ENCODE results near the gene PTGIS. TPM values are rescaled to one million over a fixed set of nuclear protein-coding genes. Genes with fewer than 3 reads are reported as not detected.

The PTGIS gene
- total and polyA plus RNA-seq, 2 donors (not counting 3 experiments of a cell fraction or from before 2014, with no cell fraction given) = 6.2 to 11.8 TPM

DNA sequence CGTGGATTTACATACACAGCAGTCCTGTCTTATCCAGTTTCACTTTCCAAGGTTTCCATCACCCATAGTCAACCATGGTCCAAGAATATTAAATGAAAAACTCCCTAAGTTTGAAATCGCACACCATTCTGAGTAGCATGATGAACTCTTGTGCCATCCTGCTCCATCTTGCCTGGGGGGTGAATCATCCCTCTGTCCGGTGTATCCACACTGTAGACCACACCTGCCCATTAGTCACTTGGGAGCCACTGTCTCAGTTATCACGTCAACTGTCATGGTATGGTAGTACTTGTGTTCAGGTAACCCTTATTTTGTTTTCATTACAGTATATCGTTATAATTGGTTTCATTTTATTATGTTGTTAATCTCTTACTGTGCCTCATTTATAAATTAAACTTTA is 38.5 kb downstream of the PTGIS start:
- FAIRE-seq (no peak), DNase-seq (ENCODE audit: low read depth, low spot score) (no peak)
- POLR2A ChIA-PET = no interaction called here
- no peaks in the 10 kb centered on the region for H3K79me2 ChIP-seq (ENCODE audit: control insufficient read depth, insufficient read depth, low read length)
- no peaks in the 10 kb centered on the region for H3K4me1 ChIP-seq (ENCODE audit: control insufficient read depth, extremely low read depth, insufficient read depth, low read length)
- dilution Hi-C loops (cut with MboI; ENCODE audit: extremely low pct_ligation_motif_present, low sequenced_read_pairs) (no loop called here), intact Hi-C loops (cut with micrococcal nuclease) (no loop called here)
- H3K27ac ChIP-seq (ENCODE audit: insufficient read depth, low read depth, low read length) = no peak overlapping the region
- H3K9me3 ChIP-seq (replicated peaks; ENCODE audit: control insufficient read depth, insufficient read depth, low read length) = no peaks in the 10 kb centered on the region
- H3K9me1 ChIP-seq (replicated peaks; ENCODE audit: control insufficient read depth, extremely low read depth, insufficient read depth, low read length) = no peaks in the 10 kb centered on the region
- CTCF ChIA-PET = no interaction called here
- H3K4me3 ChIP-seq (replicated peaks in 1 of 3; ENCODE audit: insufficient read depth in 1 of 3, low read depth in 1 of 3, low read length in 3 of 3) = no peak overlapping the region
- no peak for TF ChIP-seq POLR2AphosphoS5 (IDR thresholded peaks at IDR 0.05; ENCODE audit: insufficient read depth, low read depth, low read length)
- TF ChIP-seq MYC (IDR thresholded peaks at IDR 0.05; ENCODE audit: low read depth, low read length) = no peak
- no peak for TF ChIP-seq JUN (IDR thresholded peaks at IDR 0.05; ENCODE audit: borderline replicate concordance, insufficient read depth, insufficient read length, low read depth)
- TF ChIP-seq, protein P1, sequence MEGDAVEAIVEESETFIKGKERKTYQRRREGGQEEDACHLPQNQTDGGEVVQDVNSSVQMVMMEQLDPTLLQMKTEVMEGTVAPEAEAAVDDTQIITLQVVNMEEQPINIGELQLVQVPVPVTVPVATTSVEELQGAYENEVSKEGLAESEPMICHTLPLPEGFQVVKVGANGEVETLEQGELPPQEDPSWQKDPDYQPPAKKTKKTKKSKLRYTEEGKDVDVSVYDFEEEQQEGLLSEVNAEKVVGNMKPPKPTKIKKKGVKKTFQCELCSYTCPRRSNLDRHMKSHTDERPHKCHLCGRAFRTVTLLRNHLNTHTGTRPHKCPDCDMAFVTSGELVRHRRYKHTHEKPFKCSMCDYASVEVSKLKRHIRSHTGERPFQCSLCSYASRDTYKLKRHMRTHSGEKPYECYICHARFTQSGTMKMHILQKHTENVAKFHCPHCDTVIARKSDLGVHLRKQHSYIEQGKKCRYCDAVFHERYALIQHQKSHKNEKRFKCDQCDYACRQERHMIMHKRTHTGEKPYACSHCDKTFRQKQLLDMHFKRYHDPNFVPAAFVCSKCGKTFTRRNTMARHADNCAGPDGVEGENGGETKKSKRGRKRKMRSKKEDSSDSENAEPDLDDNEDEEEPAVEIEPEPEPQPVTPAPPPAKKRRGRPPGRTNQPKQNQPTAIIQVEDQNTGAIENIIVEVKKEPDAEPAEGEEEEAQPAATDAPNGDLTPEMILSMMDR (IDR thresholded peaks at IDR 0.05; ENCODE audit: extremely low read depth in 1 of 2, insufficient read depth in 1 of 2, low read depth in 1 of 2, low read length in 2 of 2) = no peak
- TF ChIP-seq, protein P2, sequence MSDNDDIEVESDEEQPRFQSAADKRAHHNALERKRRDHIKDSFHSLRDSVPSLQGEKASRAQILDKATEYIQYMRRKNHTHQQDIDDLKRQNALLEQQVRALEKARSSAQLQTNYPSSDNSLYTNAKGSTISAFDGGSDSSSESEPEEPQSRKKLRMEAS (IDR thresholded peaks at IDR 0.05; ENCODE audit: insufficient read depth, insufficient read length) = no peak
- no peak for TF ChIP-seq FOS (IDR thresholded peaks at IDR 0.05; ENCODE audit: borderline replicate concordance, insufficient read depth, low read length)
- TF ChIP-seq GATA2 (IDR thresholded peaks at IDR 0.05; ENCODE audit: insufficient read depth, insufficient read length, low read depth, low read length) = no peak
- no peak for TF ChIP-seq EZH2 (IDR thresholded peaks at IDR 0.05; ENCODE audit: borderline replicate concordance, low read depth, low read length, severe bottlenecking)
- no peak for TF ChIP-seq POLR2A (IDR thresholded peaks at IDR 0.05; ENCODE audit: low read depth, low read length)
- H3K4me2 ChIP-seq (ENCODE audit: insufficient read depth, low read length) = no peak overlapping the region
- no peaks in the 10 kb centered on the region for H4K20me1 ChIP-seq (replicated peaks; ENCODE audit: control insufficient read depth, extremely low read depth, insufficient read depth, low read length)
- no peak overlapping the region for H3K9ac ChIP-seq (replicated peaks; ENCODE audit: extremely low read depth, insufficient read depth, low read length)
- peaks cover 2 to 4% of the 10 kb centered on the region in 2 experiments for H3K27me3 ChIP-seq (ENCODE audit: control insufficient read depth in 2 of 2, insufficient read depth in 2 of 2, low read length in 2 of 2)
- no peak overlapping the region for H2AFZ ChIP-seq (ENCODE audit: low read depth, low read length)
- BruUV-seq (replicated peaks) = no TSS peak
- H3K36me3 ChIP-seq (ENCODE audit: control insufficient read depth in 2 of 2, extremely low read depth in 1 of 2, insufficient read depth in 2 of 2, low read length in 2 of 2) = no peaks in the 10 kb centered on the region
